ENCODE measurements around the gene HS3ST3A1. TPM values are rescaled to one million over a fixed set of nuclear protein-coding genes. Genes with fewer than 3 reads are reported as not detected.
"Not testable (repeated sequence)": the region's sequence is repeated elsewhere in the genome, so short reads cannot be mapped to it uniquely, and the experiment has no call there.

Gene HS3ST3A1
- total RNA-seq, 1 donor, result 2.4 TPM

DNA sequence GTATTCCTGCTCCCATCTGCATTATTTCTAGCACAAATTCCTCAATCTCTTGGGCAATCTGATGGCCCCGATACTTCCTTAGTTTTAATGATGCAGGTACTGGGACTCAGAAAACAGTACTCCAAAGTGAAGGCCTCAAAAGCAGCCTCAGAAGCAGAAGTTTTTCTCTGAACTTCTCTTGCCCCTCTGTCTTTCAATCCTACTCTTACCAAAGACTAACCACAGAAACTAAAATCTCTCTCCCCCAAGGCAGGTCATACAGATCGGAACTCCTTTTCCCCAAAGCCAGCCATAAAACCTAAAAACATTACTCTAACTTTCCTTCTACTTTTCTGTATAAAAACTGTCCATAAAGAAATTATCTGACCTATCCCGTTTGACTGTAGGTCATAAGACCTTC is 103.5 kb downstream of the HS3ST3A1 start:
- no peak for DNase-seq (ENCODE audit: low read depth in 2 of 3, low spot score in 2 of 3)

DNA sequence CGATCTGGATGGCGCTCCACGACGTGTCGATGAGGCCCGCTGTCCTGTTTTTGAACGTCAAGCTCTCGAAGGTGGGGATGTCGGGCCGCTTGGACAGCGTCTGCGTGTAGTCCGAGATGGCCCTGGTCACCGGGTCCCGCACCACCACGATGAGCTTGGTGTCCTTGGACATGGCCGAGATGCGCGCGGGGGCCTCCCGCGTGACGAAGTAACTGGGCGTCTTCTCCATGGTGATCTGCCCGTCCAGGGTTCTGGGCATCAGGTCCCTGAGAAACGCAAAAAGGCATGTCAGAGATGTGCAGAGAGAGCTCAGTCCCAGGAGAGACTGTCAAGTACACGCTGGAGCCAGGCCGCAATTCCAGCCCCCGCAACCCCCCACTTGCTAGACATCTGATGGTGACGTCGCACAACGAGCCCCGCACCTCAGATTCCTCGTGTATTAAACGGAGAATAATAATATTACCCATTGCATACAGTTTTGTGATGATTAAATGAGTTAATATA is 105.1 kb downstream of the HS3ST3A1 start:
- DNase-seq (ENCODE audit: low read depth in 2 of 3, low spot score in 2 of 3), result not testable (repeated sequence)

- no peak for DNase-seq (ENCODE audit: low read depth in 2 of 3, low spot score in 2 of 3)
These were observed 106.3 kb downstream of the HS3ST3A1 start for GRCh38 chr17:13495423-13495822.

- DNase-seq (ENCODE audit: low read depth in 2 of 3, low spot score in 2 of 3), result no peak
These were observed 109.0 kb downstream of the HS3ST3A1 start for GRCh38 chr17:13492737-13493122.

GRCh38 chr17:13491916-13492736 is 109.6 kb downstream of the HS3ST3A1 start:
- peak in 1 of 3 donors; percentile 39 for DNase-seq (ENCODE audit: low read depth in 2 of 3, low spot score in 2 of 3)

GRCh38 chr17:13491491-13491890 is 110.2 kb downstream of the HS3ST3A1 start:
- DNase-seq (ENCODE audit: low read depth in 2 of 3, low spot score in 2 of 3), result no peak

GRCh38 chr17:13490906-13491482 is 110.7 kb downstream of the HS3ST3A1 start:
- DNase-seq (ENCODE audit: low read depth in 2 of 3, low spot score in 2 of 3), result no peak

DNA sequence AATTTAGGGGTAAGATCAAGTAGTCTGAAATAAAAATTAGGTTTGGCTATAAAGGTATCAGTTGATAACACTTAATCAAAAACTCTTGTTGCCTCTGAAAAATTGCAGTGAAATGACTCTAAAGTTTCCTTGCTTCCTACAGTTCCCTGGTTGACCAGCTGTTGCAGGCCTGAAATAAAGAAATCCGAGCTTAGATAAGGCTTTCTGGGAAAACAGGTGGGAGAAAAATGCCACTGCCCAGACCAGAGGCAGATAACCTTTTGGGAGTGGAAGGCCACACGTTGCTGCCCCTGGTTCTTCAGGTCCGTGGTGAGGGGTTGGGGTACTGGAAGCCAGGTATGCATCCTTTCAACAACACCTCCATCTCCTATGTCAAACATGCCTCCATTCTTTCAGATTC is 111.3 kb downstream of the HS3ST3A1 start:
- no peak for DNase-seq (ENCODE audit: low read depth in 2 of 3, low spot score in 2 of 3)

GRCh38 chr17:13485327-13485726 is 116.4 kb downstream of the HS3ST3A1 start:
- DNase-seq (ENCODE audit: low read depth in 2 of 3, low spot score in 2 of 3), result no peak

- DNase-seq (ENCODE audit: low read depth in 2 of 3, low spot score in 2 of 3), result no peak
These were observed 117.7 kb downstream of the HS3ST3A1 start for GRCh38 chr17:13484020-13484419.

GRCh38 chr17:13480877-13481276 is 120.9 kb downstream of the HS3ST3A1 start:
- DNase-seq (ENCODE audit: low read depth in 2 of 3, low spot score in 2 of 3), result no peak

DNA sequence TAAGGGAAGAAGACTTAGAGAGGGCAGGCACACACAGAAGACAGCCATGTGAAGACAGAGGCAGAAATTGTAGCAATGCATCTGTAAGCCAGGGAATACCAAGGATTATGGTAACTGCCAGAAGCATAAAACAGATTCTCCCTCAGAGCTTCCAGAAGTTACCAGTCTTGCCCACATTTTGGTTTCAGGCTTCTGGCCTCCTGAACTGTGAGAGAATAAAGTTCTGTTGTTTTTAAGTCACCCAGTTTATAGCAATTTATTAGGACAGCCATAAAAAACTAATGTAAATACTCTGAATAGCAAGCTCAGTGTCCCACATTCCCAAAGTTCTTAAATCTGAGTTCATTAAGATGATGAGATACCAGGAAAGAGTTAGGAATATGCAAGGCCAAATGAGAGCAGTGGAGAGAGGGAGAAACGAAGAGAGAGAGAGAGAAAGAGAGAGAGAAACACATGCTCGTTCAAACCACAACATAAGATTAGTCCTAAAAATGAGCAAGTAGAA is 123.4 kb downstream of the HS3ST3A1 start:
- DNase-seq (ENCODE audit: low read depth in 2 of 3, low spot score in 2 of 3), result no peak

GRCh38 chr17:13477180-13477611 is 124.5 kb downstream of the HS3ST3A1 start:
- DNase-seq (ENCODE audit: low read depth in 2 of 3, low spot score in 2 of 3), result no peak

DNA sequence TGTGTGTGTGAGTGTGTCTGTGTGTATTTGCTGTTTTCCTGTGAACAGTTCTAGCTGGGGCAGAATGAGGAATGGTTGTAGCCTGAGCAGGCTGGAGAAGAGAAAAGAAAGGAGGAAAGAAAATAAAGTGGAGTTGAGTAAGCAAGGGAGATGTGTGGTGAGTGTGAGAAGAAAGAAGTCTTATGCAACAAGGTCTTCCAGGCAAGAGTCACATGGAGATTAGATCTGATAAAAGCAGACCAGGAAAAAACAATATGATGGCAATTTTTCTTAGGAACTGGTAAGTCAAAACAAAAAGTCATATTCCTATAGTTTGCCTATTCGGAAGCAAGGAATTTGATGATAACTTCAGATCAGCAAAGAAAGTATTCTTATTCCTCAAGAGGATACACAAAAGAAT is 125.0 kb downstream of the HS3ST3A1 start:
- no peak for DNase-seq (ENCODE audit: low read depth in 2 of 3, low spot score in 2 of 3)

GRCh38 chr17:13475574-13476223 is 126.0 kb downstream of the HS3ST3A1 start:
- peak in 1 of 3 donors; percentile 56 for DNase-seq (ENCODE audit: low read depth in 2 of 3, low spot score in 2 of 3)

DNA sequence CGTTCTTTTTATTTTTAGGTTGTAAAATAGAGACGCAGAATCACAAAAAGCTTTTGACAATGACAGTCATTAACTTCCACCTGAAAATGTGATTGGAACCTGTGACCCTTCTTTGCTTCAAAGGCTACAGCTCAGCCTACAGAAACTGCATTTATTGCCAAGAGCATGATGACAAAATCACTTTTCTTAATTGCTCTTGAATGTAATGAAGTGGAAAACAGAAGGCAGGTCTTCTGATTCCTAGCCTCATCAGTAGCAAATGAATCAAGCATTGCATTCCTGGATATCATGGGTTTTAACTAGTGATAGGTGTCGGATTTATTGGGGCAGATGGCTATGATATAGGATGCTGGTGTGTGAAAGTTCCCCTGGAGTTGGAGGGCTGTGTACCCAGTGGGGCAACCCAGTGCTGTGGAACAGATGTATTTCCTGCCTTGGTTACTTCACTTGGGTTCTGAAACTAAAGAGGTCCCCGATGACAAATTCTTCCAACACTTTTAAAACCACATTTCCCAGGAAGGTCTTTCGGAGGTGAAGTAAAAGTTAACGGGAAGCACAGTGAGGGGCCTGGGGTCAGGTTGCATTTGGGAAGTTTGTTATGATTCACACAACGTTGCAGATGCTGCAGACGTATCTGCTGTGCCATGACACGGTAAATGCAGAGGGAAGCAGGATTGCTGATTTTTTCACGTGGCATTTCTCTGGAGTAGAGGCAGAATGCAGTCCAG is 127.5 kb downstream of the HS3ST3A1 start:
- DNase-seq (ENCODE audit: low read depth in 2 of 3, low spot score in 2 of 3), result no peak

DNA sequence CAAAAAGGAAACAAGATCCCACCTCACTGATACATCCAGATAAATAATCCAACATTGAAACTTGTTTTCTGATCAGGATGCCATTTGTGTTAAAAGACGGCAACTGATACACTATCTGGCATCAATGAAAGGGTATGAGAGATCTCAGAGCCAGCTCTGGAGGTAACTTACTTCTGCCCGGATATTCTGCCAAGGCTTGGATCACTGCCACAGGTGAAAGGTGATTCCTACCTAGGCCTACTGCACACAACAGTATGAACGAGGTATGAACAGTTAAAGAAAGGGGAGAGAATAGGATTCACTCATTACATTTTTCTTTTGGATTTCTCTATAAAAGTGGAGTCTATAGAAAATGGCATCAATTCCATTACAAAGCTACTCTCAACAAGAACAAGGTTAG is 136.1 kb downstream of the HS3ST3A1 start:
- no peak for DNase-seq (ENCODE audit: low read depth in 2 of 3, low spot score in 2 of 3)

DNA sequence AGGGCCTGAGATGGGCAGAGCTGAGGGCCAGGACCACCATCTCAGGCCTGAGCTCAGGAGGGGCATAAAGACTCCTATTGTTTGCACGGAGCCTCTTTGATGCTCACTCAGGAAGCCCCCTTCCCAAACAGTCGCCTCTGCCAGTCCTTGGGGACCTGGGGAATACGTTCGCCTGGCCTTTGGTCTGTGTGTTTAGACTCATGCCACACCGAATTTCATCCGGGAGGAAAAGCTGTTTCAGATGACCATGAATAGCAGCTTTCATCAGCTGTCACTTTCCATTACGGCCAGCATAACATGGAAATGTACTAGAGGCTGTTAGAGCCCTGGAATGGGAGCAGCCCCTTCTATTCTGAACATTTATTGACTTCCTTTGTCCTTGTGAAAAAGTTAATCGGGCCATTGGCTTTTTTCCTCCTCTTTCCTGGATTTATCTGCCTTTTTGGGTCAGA is 139.0 kb downstream of the HS3ST3A1 start:
- DNase-seq (ENCODE audit: low read depth in 2 of 3, low spot score in 2 of 3), result no peak

- DNase-seq (ENCODE audit: low read depth in 2 of 3, low spot score in 2 of 3), result no peak
These were observed 139.6 kb downstream of the HS3ST3A1 start for GRCh38 chr17:13462146-13462545.

GRCh38 chr17:13460261-13461000 is 141.3 kb downstream of the HS3ST3A1 start:
- no peak for DNase-seq (ENCODE audit: low read depth in 2 of 3, low spot score in 2 of 3)

Measured in hematopoietic multipotent progenitor cell (in vitro differentiated cells).